LNCAP (cell line): ENCODE data around the gene UQCC2.

Experiments
- CTCF ChIP-seq: fragments of 450-650 bp; IDR thresholded peaks from 2 replicates; pipeline ENCODE4 v1.5.1; 2017; ENCODE audit warnings: mild to moderate bottlenecking

Gene UQCC2

DNA sequence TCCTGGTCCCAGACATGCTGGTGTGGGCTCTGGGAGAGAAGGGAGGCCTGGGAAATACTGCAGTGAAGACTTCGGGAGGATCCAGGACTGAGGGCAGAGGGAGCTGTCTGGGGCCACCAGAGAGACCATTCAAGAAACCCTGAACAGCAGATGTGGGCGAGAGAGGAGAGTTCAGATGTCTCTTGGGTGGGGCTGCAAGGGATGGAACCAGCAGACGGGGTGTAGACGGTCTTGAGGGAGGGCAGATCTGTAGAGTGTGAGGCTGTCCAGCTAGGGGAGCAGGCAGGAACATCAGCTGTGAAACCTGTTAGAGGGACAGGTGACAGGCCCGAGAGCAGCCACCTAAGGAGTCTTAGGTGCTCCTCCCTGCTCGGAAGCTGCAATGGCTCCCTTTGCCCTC, 51.5 kb downstream of the UQCC2 start:
- TF ChIP-seq CTCF = no peak

- no peak for TF ChIP-seq CTCF
Observed at GRCh38 chr6:33658982-33659689, 52.4 kb downstream of the UQCC2 start.

- TF ChIP-seq CTCF = no peak
Observed at GRCh38 chr6:33656844-33657243, 54.7 kb downstream of the UQCC2 start.

- TF ChIP-seq CTCF = no peak
Observed at GRCh38 chr6:33654831-33655554, 56.5 kb downstream of the UQCC2 start.

DNA sequence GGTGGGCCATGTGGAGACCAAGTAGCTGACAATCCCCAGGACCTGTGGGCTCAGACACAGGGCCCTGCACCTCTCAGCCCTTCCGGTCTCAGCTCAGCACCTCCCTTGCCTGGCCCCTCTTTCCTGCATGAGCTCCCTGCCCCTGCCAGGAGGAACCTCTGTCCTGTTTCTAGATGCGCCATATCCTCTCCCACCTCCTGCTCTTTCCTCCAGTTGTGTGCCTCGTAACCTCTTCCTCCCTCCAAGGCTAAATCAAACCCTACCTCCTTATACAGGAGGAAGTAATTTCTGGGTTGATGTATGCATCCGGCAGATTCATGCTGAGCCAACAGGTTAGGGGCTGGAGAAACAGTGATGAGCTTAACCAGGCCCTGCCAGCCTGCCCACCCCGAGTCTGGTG, 59.5 kb downstream of the UQCC2 start:
- no peak for TF ChIP-seq CTCF

- TF ChIP-seq CTCF = no peak
Observed at GRCh38 chr6:33651403-33651802, 60.1 kb downstream of the UQCC2 start.
